Duodenal mucosa (tissue), 2 donors: ENCODE data around the gene NUDT9.
"Not testable (repeated sequence)": the region's sequence is repeated elsewhere in the genome, so short reads cannot be mapped to it uniquely, and the experiment has no call there.

Experiments
- H3K27ac ChIP-seq: one replicate; pipeline ENCODE4 v1.7.0; 2013; ENCODE audit warnings: low read depth, low read length
- H3K27me3 ChIP-seq, 2 donors: one replicate each; pipeline ENCODE4 v1.7.0; 2013; ENCODE audit warnings: low read length in 2 of 2, control low read depth in 1 of 2; ENCODE audit not compliant: insufficient read depth in 2 of 2, control insufficient read depth in 1 of 2
- H3K36me3 ChIP-seq, 2 donors: one replicate each; pipeline ENCODE4 v1.7.0; 2013; ENCODE audit warnings: low read length in 2 of 2, control low read depth in 1 of 2; ENCODE audit not compliant: insufficient read depth in 2 of 2, control insufficient read depth in 1 of 2
- H3K4me1 ChIP-seq, 2 donors: one replicate each; pipeline ENCODE4 v1.7.0; 2013; ENCODE audit warnings: low read length in 2 of 2, control low read depth in 1 of 2; ENCODE audit not compliant: insufficient read depth in 2 of 2, control insufficient read depth in 1 of 2
- H3K4me3 ChIP-seq, 2 donors: one replicate each; pipeline ENCODE4 v1.7.0; 2013; ENCODE audit warnings: low read length in 2 of 2, low read depth in 1 of 2
- H3K9ac ChIP-seq, 2 donors: one replicate each; pipeline ENCODE4 v1.7.0; 2013; ENCODE audit warnings: low read length in 2 of 2, low read depth in 1 of 2
- H3K9me3 ChIP-seq, 2 donors: one replicate each; pipeline ENCODE4 v1.7.0; 2013; ENCODE audit warnings: low read length in 2 of 2, control low read depth in 1 of 2; ENCODE audit not compliant: control insufficient read depth in 1 of 2

Gene NUDT9

DNA sequence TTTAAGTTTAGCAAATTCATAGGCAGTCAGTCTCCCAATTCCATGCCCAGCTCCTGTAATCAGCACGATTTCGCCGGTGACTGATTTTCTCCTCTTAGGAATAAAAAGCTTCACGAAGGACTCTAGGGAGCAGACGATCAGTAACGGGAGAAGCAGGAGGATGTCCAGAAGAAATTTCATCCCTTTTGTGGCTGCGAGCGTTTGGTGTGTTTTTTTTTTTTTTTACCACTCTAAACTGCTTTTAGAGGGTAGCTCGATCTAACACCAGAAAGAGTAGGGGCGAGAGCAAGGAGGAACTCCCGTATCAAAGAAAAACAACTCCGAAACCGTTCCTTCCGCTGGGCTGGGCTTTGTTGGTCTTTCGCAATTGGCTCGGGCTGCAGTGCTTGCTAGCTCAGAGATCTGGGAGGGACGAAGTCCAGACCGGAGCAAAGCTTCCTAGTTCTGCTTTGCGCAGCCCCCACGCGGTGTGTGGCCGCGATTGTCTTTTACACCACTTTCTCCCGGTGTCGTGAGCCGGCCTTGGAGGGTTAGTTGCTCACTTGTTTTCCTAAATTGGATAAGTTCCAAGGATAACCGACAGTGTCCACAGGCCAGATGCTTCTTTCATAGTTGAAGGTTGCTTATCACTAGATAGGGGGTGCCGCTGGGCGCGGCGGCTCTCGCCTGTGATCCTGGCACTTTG lies 31.3 kb upstream of the NUDT9 start, which contains the start of gene HSD17B11:
HSD17B11 (minus strand) TSS at position 298 of the 685 bp plus-strand sequence; CDS start at position 180, 118 bp downstream.
- Histone ChIP-seq H3K4me3 (peak within 1 kb of the TSS; percentile 86 to 92), H3K9me3 (no peaks in the 10 kb centered on the region), H3K9ac (peak within 1 kb of the TSS; percentile 71 to 80)

DNA sequence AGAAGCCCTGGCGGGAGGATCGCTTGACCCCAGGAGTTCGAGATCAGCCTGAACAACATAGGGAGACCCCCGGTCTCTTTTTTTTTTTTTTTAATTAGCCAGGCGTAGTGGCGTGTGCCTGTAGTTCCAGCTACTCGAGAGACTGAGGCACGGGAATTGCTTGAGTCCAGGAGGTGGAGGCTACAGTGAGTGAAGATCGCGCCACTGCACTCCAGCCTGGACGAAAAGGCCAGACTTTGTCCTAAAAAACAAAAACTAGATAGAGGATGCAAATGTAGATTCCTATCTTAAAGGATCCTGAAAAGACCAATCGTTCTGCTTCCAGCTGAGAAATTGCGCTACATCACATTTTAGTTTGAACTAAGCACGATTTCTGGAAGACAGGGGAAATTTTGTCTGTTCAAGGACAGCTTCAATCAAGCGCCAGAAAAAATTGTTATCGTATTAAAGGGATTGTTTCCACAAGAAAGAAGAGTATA lies 30.8 kb upstream of the NUDT9 start:
- peak overlapping the region; percentile 70 for H3K27ac ChIP-seq
- H3K27me3 ChIP-seq, result no peaks in the 10 kb centered on the region
- H3K9ac ChIP-seq, result peak overlapping the region; percentile 71 to 80
- H3K36me3 ChIP-seq, result no peaks in the 10 kb centered on the region
- H3K4me1 ChIP-seq, result peaks cover 10 to 16% of the 10 kb centered on the region in 2 donors
- no peaks in the 10 kb centered on the region for H3K9me3 ChIP-seq
- peak overlapping the region; percentile 86 to 92 for H3K4me3 ChIP-seq

More for the DNA sequence above, 31.3 kb upstream of the NUDT9 start, which contains the start of gene HSD17B11:
- Histone ChIP-seq H3K27ac (peak within 1 kb of the TSS; percentile 70), H3K36me3 (no peaks in the 10 kb centered on the region), H3K27me3 (no peaks in the 10 kb centered on the region), H3K4me1 (peaks cover 14 to 16% of the 10 kb centered on the region in 2 donors)

DNA sequence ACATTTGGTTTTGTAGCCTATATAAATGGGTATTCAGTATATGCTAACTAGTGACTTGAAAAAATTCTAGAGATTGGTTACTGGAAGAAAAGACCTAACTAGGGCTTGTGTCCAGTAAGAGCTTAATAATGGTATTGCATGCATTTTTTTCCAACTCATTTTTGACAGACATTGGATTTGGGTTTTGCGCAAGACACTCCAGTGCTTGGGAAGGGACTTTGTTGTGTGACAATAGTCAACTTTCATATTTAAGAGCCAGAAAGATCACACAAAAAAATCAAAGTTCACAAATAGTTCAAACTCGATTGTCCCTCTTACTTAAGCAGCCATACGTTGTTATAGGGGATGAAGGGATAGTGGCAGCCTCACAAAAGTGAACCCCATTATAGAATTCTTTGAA lies 30.2 kb upstream of the NUDT9 start:
- Histone ChIP-seq H3K9ac (peak overlapping the region in 1 of 2 donors; percentile 80), H3K4me3 (peak overlapping the region in 1 of 2 donors; percentile 92), H3K4me1 (peaks cover 6 to 12% of the 10 kb centered on the region in 2 donors), H3K27me3 (no peaks in the 10 kb centered on the region), H3K9me3 (no peaks in the 10 kb centered on the region), H3K27ac (no peak overlapping the region), H3K36me3 (no peaks in the 10 kb centered on the region)

DNA sequence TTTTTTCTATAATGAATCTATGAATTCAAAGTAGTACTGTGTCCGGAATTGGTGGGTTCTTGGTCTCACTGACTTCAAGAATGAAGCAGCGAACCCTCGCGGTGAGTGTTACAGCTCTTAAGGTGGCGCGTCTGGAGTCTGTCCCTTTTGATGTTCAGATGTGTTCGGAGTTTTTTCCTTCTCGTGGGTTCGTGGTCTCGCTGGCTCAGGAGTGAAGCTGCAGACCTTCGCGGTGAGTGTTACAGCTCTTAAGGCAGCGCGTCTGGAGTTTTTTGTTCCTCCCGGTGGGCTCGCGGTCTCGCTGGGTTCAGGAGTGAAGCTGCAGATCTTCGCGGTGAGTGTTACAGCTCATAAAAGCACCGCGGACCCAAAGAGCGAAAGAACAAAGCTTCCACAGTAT lies 27.3 kb upstream of the NUDT9 start:
- not testable (repeated sequence) for H3K4me3 ChIP-seq, H3K4me1 ChIP-seq, H3K27me3 ChIP-seq, H3K9me3 ChIP-seq, H3K27ac ChIP-seq, H3K36me3 ChIP-seq, H3K9ac ChIP-seq

DNA sequence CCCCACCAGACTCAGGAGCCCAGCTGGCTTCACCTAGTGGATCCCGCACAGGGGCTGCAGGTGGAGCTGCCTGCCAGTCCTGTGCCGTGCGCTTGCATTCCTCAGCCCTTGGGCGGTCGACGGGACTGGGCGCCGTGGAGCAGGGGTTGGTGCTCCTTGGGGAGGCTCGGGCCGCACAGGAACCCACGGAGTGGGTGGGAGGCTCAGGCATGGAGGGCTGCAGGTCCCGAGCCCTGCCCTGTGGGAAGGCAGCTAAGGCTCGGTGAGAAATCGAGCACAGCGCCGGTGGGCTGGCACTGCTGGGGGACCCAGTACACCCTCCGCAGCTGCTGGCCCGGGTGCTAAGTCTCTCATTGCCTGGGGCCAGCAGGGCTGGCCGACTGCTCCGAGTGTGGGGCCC lies 26.5 kb upstream of the NUDT9 start:
- H3K9ac ChIP-seq, H3K4me1 ChIP-seq, H3K4me3 ChIP-seq, H3K36me3 ChIP-seq, H3K27me3 ChIP-seq, H3K9me3 ChIP-seq, H3K27ac ChIP-seq: not testable (repeated sequence)

DNA sequence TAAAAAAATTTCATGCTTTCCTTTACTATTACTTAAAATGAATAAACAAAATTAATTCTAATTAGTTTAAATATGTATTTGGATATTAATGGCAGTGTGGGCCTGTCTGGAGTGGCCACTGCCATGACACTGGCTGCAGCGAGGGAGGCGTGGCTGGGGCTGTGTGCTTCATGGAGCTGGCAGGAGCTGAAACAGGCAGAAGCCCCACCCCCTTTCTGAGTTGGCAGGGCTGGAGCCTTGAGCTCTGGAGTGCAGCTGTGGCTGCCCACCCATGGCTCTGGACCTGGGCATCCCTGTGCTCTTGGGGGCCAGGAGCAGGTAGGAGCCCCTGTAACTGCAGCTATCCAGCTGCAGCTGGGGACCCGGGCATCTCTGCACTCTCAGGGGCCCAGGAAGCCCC lies 23.2 kb upstream of the NUDT9 start:
- Histone ChIP-seq H3K4me1 (no peaks in the 10 kb centered on the region), H3K27me3 (no peaks in the 10 kb centered on the region), H3K27ac (no peak overlapping the region), H3K4me3 (no peak overlapping the region), H3K9ac (no peak overlapping the region), H3K36me3 (no peaks in the 10 kb centered on the region), H3K9me3 (no peaks in the 10 kb centered on the region)

DNA sequence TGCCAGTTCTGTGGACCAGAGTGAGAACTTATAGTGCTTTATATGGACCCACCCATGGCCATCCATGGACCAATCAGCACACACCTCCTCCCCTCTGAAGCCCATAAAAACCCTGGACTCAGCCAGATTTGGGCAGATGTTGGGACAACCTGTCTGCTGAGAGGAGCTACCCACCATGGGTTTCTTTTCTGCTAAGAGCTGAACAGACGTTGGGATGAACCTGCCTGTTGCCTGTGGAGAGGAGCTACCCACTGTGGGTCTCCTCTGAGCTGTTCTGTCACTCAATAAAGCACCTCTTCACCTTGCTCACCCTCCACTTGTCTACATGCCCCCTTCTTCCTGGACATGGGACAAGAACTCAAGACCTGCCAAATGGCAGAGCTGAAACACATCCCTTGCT lies 22.4 kb upstream of the NUDT9 start:
- H3K27me3 ChIP-seq, result no peaks in the 10 kb centered on the region
- no peak overlapping the region for H3K27ac ChIP-seq
- H3K36me3 ChIP-seq, result no peaks in the 10 kb centered on the region
- no peaks in the 10 kb centered on the region for H3K4me1 ChIP-seq
- H3K9ac ChIP-seq, result no peak overlapping the region
- H3K4me3 ChIP-seq, result no peak overlapping the region
- no peaks in the 10 kb centered on the region for H3K9me3 ChIP-seq

DNA sequence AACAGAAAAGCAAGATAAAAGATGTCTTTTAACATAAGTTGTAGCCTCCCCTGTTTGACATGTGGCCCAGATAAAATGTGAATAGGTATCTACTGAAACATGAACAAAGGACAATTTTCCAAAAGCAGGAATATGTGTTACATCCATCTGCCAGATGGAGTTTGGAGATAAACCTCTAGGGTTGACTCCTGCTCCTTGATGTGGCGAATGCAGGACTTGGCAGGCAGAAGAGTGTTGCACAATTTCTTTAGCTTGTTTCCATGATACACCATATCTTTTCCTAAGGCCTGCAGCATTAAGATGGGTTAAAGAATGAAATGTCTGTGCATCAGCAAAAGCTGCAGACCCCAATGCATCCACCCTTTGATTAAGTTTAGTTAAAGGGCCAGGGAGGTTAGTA lies 18.6 kb upstream of the NUDT9 start:
- H3K9ac ChIP-seq, H3K27me3 ChIP-seq, H3K36me3 ChIP-seq, H3K9me3 ChIP-seq, H3K27ac ChIP-seq, H3K4me3 ChIP-seq: not testable (repeated sequence)
- H3K4me1 ChIP-seq, result peaks cover 10 to 19% of the 10 kb centered on the region in 2 donors

DNA sequence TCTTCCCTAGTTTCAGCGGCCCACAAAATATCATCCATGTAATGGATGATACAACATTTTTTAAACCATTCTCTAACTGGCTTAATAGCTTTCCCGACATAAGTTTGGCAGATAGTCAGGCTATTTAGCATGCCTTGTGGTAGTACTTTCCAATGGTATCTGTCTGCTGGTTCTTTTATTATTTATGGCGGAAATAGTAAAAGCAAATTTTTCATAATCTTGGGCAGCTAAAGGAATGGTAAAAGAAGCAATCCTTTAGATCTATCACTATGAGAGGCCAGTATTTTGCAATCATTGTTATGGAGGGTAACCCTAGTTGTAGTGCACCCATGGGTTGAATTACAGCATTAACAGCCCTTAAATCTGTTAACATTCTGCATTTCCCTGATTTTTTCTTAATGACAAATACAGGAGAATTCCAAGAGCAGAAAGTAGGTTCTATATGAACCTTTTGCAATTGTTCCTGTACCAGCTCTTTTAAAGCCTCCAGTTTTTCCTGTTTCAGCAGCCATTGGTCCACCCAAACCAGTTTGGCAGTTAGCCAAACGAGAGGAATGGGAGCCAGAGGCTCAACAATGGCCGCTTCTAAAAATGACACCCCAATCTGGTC lies 17.1 kb upstream of the NUDT9 start:
- no peak overlapping the region for H3K9ac ChIP-seq
- H3K27ac ChIP-seq, result no peak overlapping the region
- H3K36me3 ChIP-seq, result no peaks in the 10 kb centered on the region
- no peak overlapping the region for H3K4me3 ChIP-seq
- H3K27me3 ChIP-seq, result no peaks in the 10 kb centered on the region
- H3K4me1 ChIP-seq, result peaks cover 19 to 30% of the 10 kb centered on the region in 2 donors
- no peaks in the 10 kb centered on the region for H3K9me3 ChIP-seq

DNA sequence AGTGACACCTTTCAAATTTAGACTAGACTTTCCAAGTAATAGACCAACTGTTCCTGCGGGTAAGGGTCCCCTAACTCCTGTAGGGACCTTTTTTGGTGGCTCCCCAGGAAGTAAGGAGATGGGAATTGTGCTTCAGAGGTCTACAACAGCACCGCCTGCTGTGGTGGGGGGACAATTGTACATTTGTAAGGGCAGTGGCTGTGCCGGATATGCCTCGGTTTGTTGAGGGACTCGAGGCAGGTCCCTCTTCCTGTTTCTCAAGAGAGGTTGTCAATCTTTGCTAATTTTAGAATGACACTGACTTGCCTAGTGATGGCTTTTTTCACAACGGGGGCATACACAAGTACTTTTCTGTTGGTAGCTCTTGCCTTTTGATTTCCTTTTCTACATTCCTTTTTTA lies 15.9 kb upstream of the NUDT9 start:
- Histone ChIP-seq H3K27me3 (no peaks in the 10 kb centered on the region), H3K9me3 (no peaks in the 10 kb centered on the region), H3K4me1 (peaks cover 22 to 35% of the 10 kb centered on the region in 2 donors), H3K27ac (no peak overlapping the region), H3K9ac (no peak overlapping the region), H3K36me3 (no peaks in the 10 kb centered on the region), H3K4me3 (no peak overlapping the region)
